ENCODE measurements around the gene CLDN15.

- TF ChIP-seq CTCF (conservative IDR thresholded peaks at IDR 0.05; ENCODE audit: low read depth, low read length) (no peak), EZH2 (IDR thresholded peaks at IDR 0.05; ENCODE audit: borderline replicate concordance, low read depth, low read length, poor library complexity, severe bottlenecking) (no peak)
Observed at GRCh38 chr7:101277155-101277554, 39.6 kb upstream of the CLDN15 start.

All from A673 (cell line).